H1 (cell line): ENCODE data around the gene PARK7. TPM values are rescaled to one million over a fixed set of nuclear protein-coding genes. Genes with fewer than 3 reads are reported as not detected.

Source experiments
- CTCF ChIA-PET: fragments of 300-600 bp; sonication (Branson Sonifier 250); formaldehyde crosslinking; loops from one replicate; lab custom pipeline; 2021; ENCODE audit not compliant: partially characterized antibody; lab: Charles Lee
- POLR2A ChIA-PET: fragments of 300-600 bp; sonication (Branson Sonifier 250); formaldehyde crosslinking; loops from one replicate; lab custom pipeline; 2021; ENCODE audit warnings: inconsistent platforms; ENCODE audit not compliant: partially characterized antibody; lab: Charles Lee
- DNase-seq, 2 experiments: peaks; one replicate each; pipeline versions ENCODE4 v3.0.0 to v3.0.0-alpha.2; 2010 to 2022; ENCODE audit warnings: low spot score in 2 of 2, low read depth in 1 of 2, mixed read lengths in 1 of 2
- FAIRE-seq: peaks from 2 replicates; lab custom pipeline; 2011; peaks lifted over from hg19 to GRCh38; lab: Jason Lieb, UNC
- H2AFZ ChIP-seq: 2 replicates; pipeline ENCODE4 v1.8.1; 2012; ENCODE audit warnings: low read length, inconsistent platforms
- H2AK5ac ChIP-seq: 2 replicates; pipeline ENCODE4 v1.6.1; 2013; ENCODE audit warnings: low read depth, low read length
- H2BK120ac ChIP-seq: replicated peaks from 2 replicates; pipeline ENCODE3; 2013; ENCODE audit warnings: low read depth, low read length, inconsistent platforms
- H2BK12ac ChIP-seq: 2 replicates; pipeline ENCODE4 v1.6.1; 2013; ENCODE audit warnings: low read depth, low read length
- H2BK15ac ChIP-seq: 2 replicates; pipeline ENCODE4 v1.6.1; 2013; ENCODE audit warnings: low read length
- H2BK20ac ChIP-seq: 2 replicates; pipeline ENCODE4 v1.6.1; 2013; ENCODE audit warnings: low read length
- H2BK5ac ChIP-seq: 2 replicates; pipeline ENCODE4 v1.6.1; 2013; ENCODE audit warnings: low read depth, low read length
- H3K14ac ChIP-seq: 2 replicates; pipeline ENCODE4 v1.6.1; 2013; ENCODE audit warnings: inconsistent platforms; ENCODE audit not compliant: insufficient read length
- H3K18ac ChIP-seq: 2 replicates; pipeline ENCODE4 v1.6.1; 2013; ENCODE audit warnings: low read length; ENCODE audit errors: extremely low read depth
- H3K23ac ChIP-seq: 2 replicates; pipeline ENCODE4 v1.6.1; 2013; ENCODE audit warnings: inconsistent platforms; ENCODE audit not compliant: insufficient read length
- H3K23me2 ChIP-seq: 2 replicates; pipeline ENCODE4 v1.6.1; 2013; ENCODE audit warnings: low read depth, low read length
- H3K27ac ChIP-seq: 2 replicates; pipeline ENCODE4 v1.6.1; 2011; ENCODE audit warnings: low read depth, low read length, inconsistent platforms
- H3K27me3 ChIP-seq, 4 experiments: replicated peaks in 1 of 4; 1 replicate in 1 of 4; 2 replicates in 3 of 4; pipeline versions ENCODE4 v1.6.1 to v1.8.1; 2011 to 2013; ENCODE audit warnings: low read length in 3 of 4, mild to moderate bottlenecking in 3 of 4, inconsistent platforms in 2 of 4, mixed read lengths in 2 of 4, moderate library complexity in 1 of 4; ENCODE audit not compliant: control insufficient read depth in 3 of 4, insufficient read depth in 3 of 4; ENCODE audit errors: extremely low read depth in 1 of 4
- H3K36me3 ChIP-seq, 4 experiments: 2 replicates each; pipeline versions ENCODE4 v1.6.1 to v1.8.1; 2011 to 2013; ENCODE audit warnings: mild to moderate bottlenecking in 4 of 4, low read length in 3 of 4, moderate library complexity in 2 of 4, control low read depth in 1 of 4, inconsistent platforms in 1 of 4; ENCODE audit not compliant: insufficient read depth in 4 of 4, control insufficient read depth in 2 of 4
- H3K4ac ChIP-seq: replicated peaks from 2 replicates; pipeline ENCODE3; 2013; ENCODE audit warnings: low read length, low read depth, mixed read lengths, inconsistent platforms; ENCODE audit not compliant: insufficient read length
- H3K4me1 ChIP-seq, 4 experiments: replicated peaks in 1 of 4; 1 replicate in 1 of 4; 2 replicates in 3 of 4; pipeline versions ENCODE4 v1.6.1 to v1.8.1; 2011 to 2013; ENCODE audit warnings: low read length in 3 of 4, inconsistent platforms in 2 of 4, mixed read lengths in 1 of 4; ENCODE audit not compliant: insufficient read depth in 4 of 4, control insufficient read depth in 3 of 4
- H3K4me2 ChIP-seq, 2 experiments: 2 replicates each; pipeline versions ENCODE4 v1.6.1 to v1.8.1; 2011 to 2013; ENCODE audit warnings: low read depth in 2 of 2, low read length in 2 of 2, control low read depth in 1 of 2, inconsistent platforms in 1 of 2, mild to moderate bottlenecking in 1 of 2; ENCODE audit not compliant: insufficient read depth in 1 of 2
- H3K4me3 ChIP-seq, 4 experiments: fragments of 200-600, 300-600 bp in 1 of 4; sonication (generic), shearing (Covaris generic), sonication (Bioruptor Twin) in 1 of 4; 2 replicates each; pipeline versions ENCODE4 v1.5.1 to v1.8.1; 2011 to 2016; ENCODE audit warnings: low read length in 4 of 4, low read depth in 3 of 4, control low read depth in 2 of 4, inconsistent platforms in 2 of 4, mild to moderate bottlenecking in 2 of 4, mixed read lengths in 1 of 4, moderate library complexity in 1 of 4; ENCODE audit not compliant: insufficient read depth in 2 of 4; ENCODE audit errors: extremely low read depth in 1 of 4
- H3K56ac ChIP-seq: replicated peaks from 2 replicates; pipeline ENCODE3; 2013; ENCODE audit warnings: low read depth, mild to moderate bottlenecking, mixed read lengths, low read length, inconsistent platforms; ENCODE audit not compliant: insufficient read length
- H3K79me1 ChIP-seq: 2 replicates; pipeline ENCODE4 v1.6.1; 2013; ENCODE audit warnings: low read depth, low read length, control low read depth
- H3K79me2 ChIP-seq, 2 experiments: 2 replicates each; pipeline versions ENCODE4 v1.6.1 to v1.8.1; 2012 to 2013; ENCODE audit warnings: low read length in 2 of 2, mild to moderate bottlenecking in 2 of 2, inconsistent platforms in 1 of 2; ENCODE audit not compliant: insufficient read depth in 2 of 2, control insufficient read depth in 1 of 2
- H3K9ac ChIP-seq, 4 experiments: replicated peaks in 1 of 4; 1 replicate in 1 of 4; 2 replicates in 3 of 4; pipeline versions ENCODE4 v1.6.1 to v1.8.1; 2011 to 2013; ENCODE audit warnings: low read depth in 3 of 4, low read length in 3 of 4, control low read depth in 2 of 4, mild to moderate bottlenecking in 2 of 4, moderate library complexity in 2 of 4, inconsistent platforms in 1 of 4; ENCODE audit errors: extremely low read depth in 1 of 4
- H3K9me3 ChIP-seq, 2 experiments: 2 replicates each; pipeline versions ENCODE4 v1.6.1 to v1.8.1; 2012 to 2013; ENCODE audit warnings: mild to moderate bottlenecking in 2 of 2, moderate library complexity in 2 of 2, control low read depth in 1 of 2, inconsistent platforms in 1 of 2, low read depth in 1 of 2, low read length in 1 of 2, mixed read lengths in 1 of 2; ENCODE audit not compliant: insufficient read depth in 2 of 2
- H4K20me1 ChIP-seq, 2 experiments: replicated peaks in 1 of 2; 2 replicates each; pipeline versions ENCODE3 to v1.8.1; 2011 to 2013; ENCODE audit warnings: inconsistent platforms in 2 of 2, low read length in 2 of 2, mild to moderate bottlenecking in 1 of 2; ENCODE audit not compliant: insufficient read depth in 2 of 2, control insufficient read depth in 1 of 2
- H4K5ac ChIP-seq: 2 replicates; pipeline ENCODE4 v1.6.1; 2013; ENCODE audit warnings: low read length, low read depth, mixed read lengths, inconsistent platforms; ENCODE audit not compliant: insufficient read length
- H4K8ac ChIP-seq: 2 replicates; pipeline ENCODE4 v1.8.0; 2013; ENCODE audit warnings: mild to moderate bottlenecking, moderate library complexity, low read length, inconsistent platforms; ENCODE audit not compliant: insufficient read depth; ENCODE audit errors: extremely low read depth
- H4K91ac ChIP-seq: replicated peaks from 2 replicates; pipeline ENCODE3; 2013; ENCODE audit warnings: low read length, mixed read lengths, inconsistent platforms; ENCODE audit not compliant: insufficient read length
- CTCF ChIP-seq, 3 experiments: IDR thresholded peaks; 1 replicate in 2 of 3; 2 replicates in 1 of 3; pipeline versions ENCODE4 v1.5.1 to v1.6.1; 2011; ENCODE audit warnings: low read length in 3 of 3, mild to moderate bottlenecking in 3 of 3, inconsistent platforms in 2 of 3, low read depth in 1 of 3, moderate library complexity in 1 of 3; ENCODE audit not compliant: insufficient read depth in 1 of 3; ENCODE audit errors: control extremely low read depth in 1 of 3
- KDM4A ChIP-seq: IDR thresholded peaks from one replicate; pipeline ENCODE4 v1.7.1; 2012; ENCODE audit warnings: low read depth, mild to moderate bottlenecking, moderate library complexity, low read length, inconsistent platforms; ENCODE audit not compliant: severe bottlenecking
- RBBP5 ChIP-seq: IDR thresholded peaks from 2 replicates; pipeline ENCODE4 v1.7.1; 2012; ENCODE audit warnings: low read depth, mild to moderate bottlenecking, inconsistent platforms, low read length, moderate library complexity, borderline replicate concordance
- SIRT6 ChIP-seq: IDR thresholded peaks from one replicate; pipeline ENCODE4 v1.7.1; 2012; ENCODE audit warnings: low read length, inconsistent platforms
- WGBS, 2 experiments: shearing (Covaris generic) in 1 of 2; methylation state at CpG; one replicate each; pipeline versions ENCODE4 v1.1.6 to v1.1.7; 2013 to 2015; ENCODE audit warnings: low lambda C conversion rate in 2 of 2, mixed read lengths in 2 of 2, inconsistent platforms in 1 of 2, low coverage in 1 of 2, missing lambda C conversion rate in 1 of 2; ENCODE audit not compliant: insufficient replicate concordance in 2 of 2, insufficient coverage in 1 of 2, insufficient read length in 1 of 2; ENCODE audit errors: extremely low coverage in 1 of 2, missing lambda C conversion rate in 1 of 2; 5-methylcytosine and 5-hydroxymethylcytosine counted together
- polyA plus RNA-seq, 7 experiments: library from polyadenylated mRNA; depleted of rRNA in 3 of 7; stranded (reverse) in 5 of 7; unstranded in 2 of 7; fragments of >200 nt in 5 of 7; fragments of 200-250 nt in 2 of 7; gene quantifications; 1 replicate in 5 of 7; 2 replicates in 1 of 7; 4 replicates in 1 of 7; pipeline versions ENCODE4 v1.2.1 to v1.2.3, GENCODE V29; 2011 to 2013; ENCODE audit warnings: missing spikeins in 2 of 7, mixed read lengths in 2 of 7
- total RNA-seq: library from RNA; stranded (reverse); fragmentation: NEBNext Ultra II Directional; extraction: Animal tissue kit (Norgen Biotek cat#: 25700); gene quantifications from 2 replicates; pipeline ENCODE4 v1.2.1, GENCODE V29; 2021

Gene PARK7
- total and polyA plus RNA-seq, 2 of the 8 experiments (the other 6 are each of a cell fraction or from before 2014, with no cell fraction given), result 206 to 383 TPM

DNA sequence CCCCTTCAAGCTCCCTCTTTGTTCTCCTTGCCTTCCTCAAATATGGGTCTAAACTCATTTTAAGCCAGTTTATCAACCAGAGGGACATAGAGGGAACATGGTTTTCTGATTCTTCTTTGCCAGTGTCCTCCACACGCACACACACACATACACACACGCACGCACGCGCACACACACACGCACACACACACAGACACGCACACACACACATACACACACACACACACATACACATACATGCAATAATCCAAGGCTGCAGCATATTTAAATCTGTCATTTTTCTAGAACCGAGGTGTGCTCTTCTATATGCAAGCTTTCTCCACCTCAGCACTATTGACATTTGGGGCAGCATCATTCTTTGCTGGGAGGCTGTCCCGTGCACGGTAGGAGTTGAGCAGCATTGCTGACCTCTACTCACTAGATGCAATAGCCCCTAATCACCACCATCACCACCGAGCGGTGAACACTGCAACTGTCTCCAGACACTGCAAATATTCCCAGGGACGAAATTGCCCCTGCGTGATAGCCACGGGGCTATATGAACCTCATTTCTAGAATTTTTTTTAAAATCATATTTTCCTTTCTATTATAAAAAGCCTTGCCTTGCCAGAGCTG lies 28.9 kb upstream of the PARK7 start:
- POLR2A ChIA-PET, result interaction anchor here (0.6 kb wide), 1 partner anchor 204 kb away, joined by 3 read pairs; no protein-coding TSS in a partner anchor
- Histone ChIP-seq H3K27ac (no peak overlapping the region), H3K4me1 (no peaks in the 10 kb centered on the region), H3K4me3 (no peak overlapping the region), H3K9ac (no peak overlapping the region), H2AK5ac (no peak overlapping the region), H3K14ac (no peak overlapping the region), H3K18ac (no peak overlapping the region), H4K5ac (no peak overlapping the region), H4K8ac (no peak overlapping the region), H2BK12ac (no peak overlapping the region), H2BK15ac (no peak overlapping the region), H2AFZ (no peak overlapping the region), H2BK5ac (no peak overlapping the region), H3K56ac (no peak overlapping the region), H3K79me2 (no peaks in the 10 kb centered on the region), H3K9me3 (no peaks in the 10 kb centered on the region), H2BK120ac (no peak overlapping the region), H3K23ac (no peak overlapping the region), H3K4ac (no peak overlapping the region), H4K91ac (no peak overlapping the region), H3K36me3 (no peaks in the 10 kb centered on the region), H3K27me3 (no peaks in the 10 kb centered on the region), H3K23me2 (no peaks in the 10 kb centered on the region; the same call in 1 of the 2 replicates), H4K20me1 (no peaks in the 10 kb centered on the region), H3K79me1 (no peaks in the 10 kb centered on the region; the same call in 1 of the 2 replicates), H2BK20ac (no peak overlapping the region)
- CTCF ChIA-PET, result interaction anchor here (1.2 kb wide), 1 partner anchor 8 kb away, joined by 4 read pairs; the partner anchor contains the start of gene TNFRSF9
- FAIRE-seq, result no peak
- DNase-seq, result no peak
- WGBS, 2 experiments, result 92% methylated on average over 15 of the region's 15 CpGs; no CpG with 5 or more reads in 1 of the 2 experiments
- TF ChIP-seq CTCF (IDR thresholded peaks at IDR 0.05; ENCODE audit: control extremely low read depth in 1 of 3, insufficient read depth in 1 of 3, low read depth in 1 of 3, low read length in 3 of 3) (peak in 1 of 3 experiments; percentile 8; a peak in 1 of 4 replicates), SIRT6 (no peak), RBBP5 (no peak), KDM4A (no peak)
- TF ChIP-seq, all 59 proteins: peak for 1
- no peak overlapping the region for H3K4me2 ChIP-seq
